HepG2 (cell line): ENCODE measurements around the gene DAZAP1. TPM values are rescaled to one million over a fixed set of nuclear protein-coding genes. Genes with fewer than 3 reads are reported as not detected.

Experiments
- ATAC-seq: fragments of 200-7000 bp; cut with Tn5 transposase; 3 replicates; pipeline ENCODE4 v1.9.1; 2020; ENCODE audit warnings: mild to moderate bottlenecking, moderate library complexity
- BruUV-seq: library from RNA; stranded (reverse); fragments of 400-500 nt; replicated peaks from 2 replicates; lab custom pipeline; 2021; lab: Mats Ljungman, UMichigan
- CTCF ChIA-PET: fragments of 300-600 bp; formaldehyde crosslinking; extraction: SDS; loops from one replicate; lab custom pipeline; 2021; ENCODE audit warnings: low total read pairs, inconsistent platforms, low intra/inter-chr PET ratio; lab: Yijun Ruan, JAX
- POLR2A ChIA-PET: fragments of 350-600 bp; sonication (Branson Sonifier 250); formaldehyde crosslinking; loops from one replicate; lab custom pipeline; 2020; ENCODE audit warnings: antibody characterized with exemption, inconsistent platforms; lab: Yijun Ruan, JAX
- DNase-seq: peaks from one replicate; pipeline ENCODE4 v3.0.0-alpha.2; 2015; ENCODE audit warnings: low spot score
- FAIRE-seq: peaks from 3 replicates; lab custom pipeline; 2011; peaks lifted over from hg19 to GRCh38; lab: Jason Lieb, UNC
- H2AFZ ChIP-seq: one replicate; pipeline ENCODE4 v1.6.1; 2011; ENCODE audit warnings: low read length, inconsistent platforms
- H3K27ac ChIP-seq: fragments of 300-600 bp; 3 replicates; pipeline ENCODE4 v1.8.0; 2011; ENCODE audit warnings: mixed run types, mild to moderate bottlenecking, mixed read lengths, low read length, inconsistent platforms; ENCODE audit not compliant: insufficient read depth; ENCODE audit errors: extremely low read length
- H3K27me3 ChIP-seq, 2 experiments: fragments of 200-600 bp in 1 of 2; 2 replicates in 1 of 2; 3 replicates in 1 of 2; pipeline versions ENCODE4 v1.6.0 to v1.8.0; 2011; ENCODE audit warnings: low read length in 2 of 2, mild to moderate bottlenecking in 2 of 2, moderate library complexity in 2 of 2, inconsistent platforms in 1 of 2; ENCODE audit not compliant: insufficient read depth in 2 of 2, control insufficient read depth in 1 of 2
- H3K36me3 ChIP-seq, 2 experiments: fragments of 200-600 bp in 1 of 2; replicated peaks in 1 of 2; 2 replicates in 1 of 2; 3 replicates in 1 of 2; pipeline versions ENCODE4 v1.5.1 to v1.8.0; 2011; ENCODE audit warnings: low read length in 2 of 2, inconsistent platforms in 1 of 2; ENCODE audit not compliant: insufficient read depth in 2 of 2, control insufficient read depth in 1 of 2
- H3K4me1 ChIP-seq: 2 replicates; pipeline ENCODE4 v1.5.1; 2012; ENCODE audit warnings: low read length, inconsistent platforms; ENCODE audit not compliant: insufficient read depth
- H3K4me2 ChIP-seq: 2 replicates; pipeline ENCODE4 v1.6.0; 2011; ENCODE audit warnings: low read depth, low read length, inconsistent platforms
- H3K4me3 ChIP-seq, 3 experiments: fragments of 200-600 bp in 1 of 3; sonication (generic), shearing (Covaris generic) in 1 of 3; replicated peaks in 1 of 3; 2 replicates each; pipeline ENCODE4 v1.5.1; 2011 to 2016; ENCODE audit warnings: low read length in 3 of 3, inconsistent platforms in 2 of 3, low read depth in 2 of 3, mild to moderate bottlenecking in 2 of 3, control low read depth in 1 of 3, mixed read lengths in 1 of 3; ENCODE audit not compliant: insufficient read depth in 1 of 3
- H3K79me2 ChIP-seq: one replicate; pipeline ENCODE4 v1.6.1; 2011; ENCODE audit warnings: low read length, inconsistent platforms; ENCODE audit not compliant: insufficient read depth
- H3K9ac ChIP-seq: 2 replicates; pipeline ENCODE4 v1.6.0; 2011; ENCODE audit warnings: mild to moderate bottlenecking, low read depth, low read length, inconsistent platforms; ENCODE audit not compliant: insufficient read depth
- H3K9me3 ChIP-seq: 2 replicates; pipeline ENCODE4 v1.5.1; 2012; ENCODE audit warnings: mild to moderate bottlenecking, low read length
- H4K20me1 ChIP-seq: 2 replicates; pipeline ENCODE4 v1.6.0; 2011; ENCODE audit warnings: inconsistent platforms, mild to moderate bottlenecking, low read length, moderate library complexity; ENCODE audit not compliant: insufficient read depth
- PHF21A ChIP-seq: sonication (generic); formaldehyde crosslinking; IDR thresholded peaks from 2 replicates; pipeline ENCODE4 v1.5.0; 2020; ENCODE audit warnings: mild to moderate bottlenecking, missing genetic modification reagents
- RBM39 ChIP-seq: fragments of 200-400 bp; formaldehyde crosslinking; IDR thresholded peaks from one replicate; pipeline ENCODE4 v1.6.1; 2018; ENCODE audit warnings: antibody characterized with exemption, mild to moderate bottlenecking, low read depth, low read length; ENCODE audit not compliant: poor library complexity, severe bottlenecking
- WGBS: methylation state at CpG from one replicate; pipeline ENCODE4 v1.1.6; 2017; ENCODE audit warnings: low lambda C conversion rate; 5-methylcytosine and 5-hydroxymethylcytosine counted together
- in situ Hi-C: cut with HindIII; loops from 2 replicates; pipeline ENCODE4 v1.10.0; 2017; ENCODE audit warnings: low pct_unique_long_range_greater_than_20kb; ENCODE audit not compliant: extremely low pct_ligation_motif_present
- intact Hi-C: fragments of 100-400 bp; cut with micrococcal nuclease; formaldehyde crosslinking; loops from one replicate; pipeline ENCODE4 v1.10.0; 2022; ENCODE audit not compliant: unreplicated experiment
- polyA plus RNA-seq, 8 experiments: library from polyadenylated mRNA; depleted of rRNA in 3 of 8; stranded (reverse) in 7 of 8; unstranded in 1 of 8; fragments of >200 nt; fragmentation: Illumina TruSeq in 4 of 8; extraction: Trizol in 4 of 8; gene quantifications; 2 replicates each; pipeline versions ENCODE4 v1.2.1 to v1.2.3, GENCODE V29; 2011 to 2016; ENCODE audit warnings: low read depth in 4 of 8, missing spikeins in 1 of 8, mixed read lengths in 1 of 8; ENCODE audit not compliant: insufficient read depth in 1 of 8
- total RNA-seq, 5 experiments: library from RNA; depleted of rRNA; stranded (reverse); fragments of >200 nt; fragmentation: Illumina TruSeq; extraction: Trizol; gene quantifications; 2 replicates each; pipeline ENCODE4 v1.2.3, GENCODE V29; 2016; ENCODE audit warnings: low read depth in 1 of 5
- TF ChIP-seq, protein P1 (sequence below): sonication (generic); formaldehyde crosslinking; IDR thresholded peaks from 2 replicates; pipeline ENCODE4 v1.5.1; 2020; ENCODE audit warnings: mild to moderate bottlenecking, missing genetic modification reagents, moderate library complexity

DAZAP1 gene
- total and polyA plus RNA-seq, 2 of the 13 experiments (the other 11 are each of a cell fraction or from before 2014, with no cell fraction given): 63.3 to 79.2 TPM

DNA sequence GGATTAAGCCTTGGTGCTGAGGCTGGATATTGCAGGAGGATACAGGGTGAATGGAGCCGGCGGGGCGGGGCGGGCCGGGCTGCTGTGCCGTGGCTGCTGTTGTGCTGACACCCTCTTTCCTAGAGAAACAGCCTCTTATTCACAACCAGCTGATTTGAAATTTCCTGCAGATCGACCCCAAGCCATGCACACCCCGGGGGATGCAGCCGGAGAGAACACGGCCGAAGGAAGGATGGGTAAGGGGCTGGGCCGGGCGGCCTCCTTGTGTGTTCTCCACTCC is 11.1 kb downstream of the DAZAP1 start:
- peak overlapping the region; percentile 17 for H3K27ac ChIP-seq
- H3K9ac ChIP-seq: no peak overlapping the region
- peaks cover 25 to 62% of the 10 kb centered on the region in 2 experiments for H3K36me3 ChIP-seq
- no peak overlapping the region for H2AFZ ChIP-seq
- FAIRE-seq (no peak), DNase-seq (no peak), ATAC-seq (no peak; the same call in 1 of the 3 replicates)
- BruUV-seq: no TSS peak
- POLR2A ChIA-PET: interaction anchor here (0.7 kb wide), 1 partner anchor 10 kb away, joined by 4 read pairs; no protein-coding TSS in a partner anchor
- H3K27me3 ChIP-seq: no peaks in the 10 kb centered on the region
- peaks cover 67% of the 10 kb centered on the region for H3K79me2 ChIP-seq
- CTCF ChIA-PET: no interaction called here
- no peaks in the 10 kb centered on the region for H3K9me3 ChIP-seq
- no peak overlapping the region for H3K4me2 ChIP-seq
- H4K20me1 ChIP-seq: peaks cover 58% of the 10 kb centered on the region
- TF ChIP-seq PHF21A (CRISPR knock-in tag): 0 out of 2 replicates have a peak, but pooled peaks have one; percentile 3
- no peak for TF ChIP-seq RBM39
- TF ChIP-seq, protein P1, sequence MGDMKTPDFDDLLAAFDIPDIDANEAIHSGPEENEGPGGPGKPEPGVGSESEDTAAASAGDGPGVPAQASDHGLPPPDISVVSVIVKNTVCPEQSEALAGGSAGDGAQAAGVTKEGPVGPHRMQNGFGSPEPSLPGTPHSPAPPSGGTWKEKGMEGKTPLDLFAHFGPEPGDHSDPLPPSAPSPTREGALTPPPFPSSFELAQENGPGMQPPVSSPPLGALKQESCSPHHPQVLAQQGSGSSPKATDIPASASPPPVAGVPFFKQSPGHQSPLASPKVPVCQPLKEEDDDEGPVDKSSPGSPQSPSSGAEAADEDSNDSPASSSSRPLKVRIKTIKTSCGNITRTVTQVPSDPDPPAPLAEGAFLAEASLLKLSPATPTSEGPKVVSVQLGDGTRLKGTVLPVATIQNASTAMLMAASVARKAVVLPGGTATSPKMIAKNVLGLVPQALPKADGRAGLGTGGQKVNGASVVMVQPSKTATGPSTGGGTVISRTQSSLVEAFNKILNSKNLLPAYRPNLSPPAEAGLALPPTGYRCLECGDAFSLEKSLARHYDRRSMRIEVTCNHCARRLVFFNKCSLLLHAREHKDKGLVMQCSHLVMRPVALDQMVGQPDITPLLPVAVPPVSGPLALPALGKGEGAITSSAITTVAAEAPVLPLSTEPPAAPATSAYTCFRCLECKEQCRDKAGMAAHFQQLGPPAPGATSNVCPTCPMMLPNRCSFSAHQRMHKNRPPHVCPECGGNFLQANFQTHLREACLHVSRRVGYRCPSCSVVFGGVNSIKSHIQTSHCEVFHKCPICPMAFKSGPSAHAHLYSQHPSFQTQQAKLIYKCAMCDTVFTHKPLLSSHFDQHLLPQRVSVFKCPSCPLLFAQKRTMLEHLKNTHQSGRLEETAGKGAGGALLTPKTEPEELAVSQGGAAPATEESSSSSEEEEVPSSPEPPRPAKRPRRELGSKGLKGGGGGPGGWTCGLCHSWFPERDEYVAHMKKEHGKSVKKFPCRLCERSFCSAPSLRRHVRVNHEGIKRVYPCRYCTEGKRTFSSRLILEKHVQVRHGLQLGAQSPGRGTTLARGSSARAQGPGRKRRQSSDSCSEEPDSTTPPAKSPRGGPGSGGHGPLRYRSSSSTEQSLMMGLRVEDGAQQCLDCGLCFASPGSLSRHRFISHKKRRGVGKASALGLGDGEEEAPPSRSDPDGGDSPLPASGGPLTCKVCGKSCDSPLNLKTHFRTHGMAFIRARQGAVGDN (CRISPR knock-in tag): 0 out of 2 replicates have a peak, but pooled peaks have one; percentile 14
- H3K4me3 ChIP-seq: no peak overlapping the region
- 96% methylated on average over 13 of the region's 13 CpGs for WGBS
- intact Hi-C loops (no loop called here), in situ Hi-C loops (no loop called here)
- peaks cover 64% of the 10 kb centered on the region for H3K4me1 ChIP-seq
